Tibial nerve (tissue), 4 donors: ENCODE results near the gene KDELR3. TPM values are rescaled to one million over a fixed set of nuclear protein-coding genes. Genes with fewer than 3 reads are reported as not detected.

ENCODE experiments used
- DNase-seq, 2 donors: peaks; one replicate each; pipeline ENCODE4 v3.0.0-alpha.2; 2019; ENCODE audit warnings: low spot score in 2 of 2
- H3K27ac ChIP-seq, 4 donors: fragments of 200-600 bp; sonication (generic) in 3 of 4; one replicate each; pipeline ENCODE4 v1.5.1; 2017 to 2019; ENCODE audit warnings: mild to moderate bottlenecking in 1 of 4
- H3K27me3 ChIP-seq, 2 donors: fragments of 200-600 bp; sonication (generic) in 1 of 2; one replicate each; pipeline versions ENCODE4 v1.5.1 to v1.6.0; 2017 to 2019
- H3K36me3 ChIP-seq, 3 donors: fragments of 200-600 bp; sonication (generic); one replicate each; pipeline ENCODE4 v1.5.1; 2018 to 2019
- H3K4me1 ChIP-seq, 4 donors: fragments of 200-600 bp; sonication (generic) in 3 of 4; one replicate each; pipeline ENCODE4 v1.5.1; 2017 to 2019
- H3K4me3 ChIP-seq, 4 donors: fragments of 200-600 bp; sonication (generic) in 3 of 4; one replicate each; pipeline ENCODE4 v1.5.1; 2017 to 2019; ENCODE audit warnings: mild to moderate bottlenecking in 1 of 4, moderate library complexity in 1 of 4
- H3K9me3 ChIP-seq, 4 donors: fragments of 200-600 bp; sonication (generic) in 3 of 4; one replicate each; pipeline ENCODE4 v1.5.1; 2017 to 2019
- CTCF ChIP-seq, 5 experiments: fragments of 200-600 bp in 3 of 5; fragments of 450-650 bp in 2 of 5; sonication (generic) in 3 of 5; IDR thresholded peaks; one replicate each; pipeline ENCODE4 v1.5.1; 2016 to 2019; ENCODE audit warnings: antibody characterized with exemption in 5 of 5, mild to moderate bottlenecking in 3 of 5, moderate library complexity in 2 of 5
- EP300 ChIP-seq, 2 donors: sonication (generic); formaldehyde crosslinking; IDR thresholded peaks; one replicate each; pipeline ENCODE4 v1.6.1; 2017; ENCODE audit warnings: antibody characterized with exemption in 2 of 2, mild to moderate bottlenecking in 1 of 2
- POLR2A ChIP-seq, 2 donors: fragments of 450-650 bp; IDR thresholded peaks; one replicate each; pipeline ENCODE4 v1.6.1; 2017; ENCODE audit warnings: antibody characterized with exemption in 2 of 2, mild to moderate bottlenecking in 2 of 2, moderate library complexity in 2 of 2
- WGBS, 2 donors: methylation state at CpG; one replicate each; pipeline ENCODE4 v1.1.5; 2018; 5-methylcytosine and 5-hydroxymethylcytosine counted together
- total RNA-seq, 4 donors: library from RNA; depleted of rRNA; stranded (reverse); fragments of >200 nt; gene quantifications; one replicate each; pipeline ENCODE4 v1.1.0, GENCODE V29; 2016

KDELR3 gene
- total RNA-seq, 4 donors from 2014 or later, result 6.1 to 18.0 (median 10.6) TPM

GRCh38 chr22:38505541-38506117, 37.7 kb downstream of the KDELR3 start:
- Histone ChIP-seq H3K4me1 (peaks cover 0 to 67% (median 38%) of the 10 kb centered on the region in 4 donors), H3K27me3 (no peaks in the 10 kb centered on the region), H3K9me3 (no peaks in the 10 kb centered on the region), H3K36me3 (peaks cover 0 to 10% (median 0%) of the 10 kb centered on the region in 3 donors), H3K4me3 (peak overlapping the region; percentile 78 to 96 (median 88)), H3K27ac (peak overlapping the region; percentile 99 to 100 (median 100))
- peak; percentile 65 to 69 for DNase-seq
- TF ChIP-seq POLR2A (IDR thresholded peaks at IDR 0.05) (peak; percentile 42 to 45), EP300 (IDR thresholded peaks at IDR 0.05) (no peak), CTCF (IDR thresholded peaks at IDR 0.05) (no peak)
- whole genome bisulfite sequencing, 2 donors, result 0% methylated on average over 13 to 33 of the region's 69 CpGs

DNA sequence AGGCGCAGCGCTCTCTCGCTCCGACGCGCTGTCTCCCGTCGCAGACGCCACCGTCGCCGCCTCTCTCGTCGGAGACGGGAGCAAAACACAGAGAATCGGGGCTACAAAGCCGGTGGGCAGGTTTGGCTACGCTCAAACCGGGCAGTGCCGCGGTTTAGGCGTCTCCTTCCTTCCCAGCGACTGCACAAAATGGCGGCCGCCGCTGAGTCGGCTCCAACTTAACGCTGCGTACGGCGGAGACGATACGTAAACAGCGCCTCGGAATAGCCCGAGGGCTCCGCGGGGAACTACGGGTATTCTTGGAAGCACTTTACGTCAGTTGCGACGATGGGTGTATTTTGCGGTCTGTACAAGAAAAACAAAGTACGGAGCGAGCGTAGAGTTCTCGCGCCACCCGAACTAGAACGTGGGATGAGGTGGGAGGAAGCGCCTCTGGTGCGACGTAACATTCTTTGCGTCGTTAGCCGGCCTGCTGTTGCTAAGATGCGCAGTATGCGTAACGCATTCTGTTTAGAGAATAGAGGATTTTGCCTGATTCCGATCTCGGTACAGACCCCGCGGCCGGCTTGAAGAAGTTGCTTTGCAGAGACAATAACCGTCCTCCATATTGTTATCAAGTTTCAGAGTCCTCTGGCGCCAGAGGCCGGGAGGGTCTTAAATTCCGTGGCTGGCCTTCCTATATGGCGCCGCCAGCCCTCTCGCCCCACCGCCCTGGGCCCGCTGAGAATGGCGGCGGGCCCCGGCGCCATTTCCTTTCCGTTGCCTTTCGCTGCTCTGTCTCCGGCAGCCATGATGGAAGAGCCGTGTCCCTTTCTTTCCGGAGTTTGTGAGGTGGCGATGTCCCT, 38.4 kb downstream of the KDELR3 start, which contains the start of gene DDX17:
Gene DDX17 (minus strand): TSS at position 194 of the 845 bp plus-strand sequence.
- peaks cover 0 to 9% (median 0%) of the 10 kb centered on the region in 3 donors for H3K36me3 ChIP-seq
- peaks cover 0 to 62% (median 37%) of the 10 kb centered on the region in 4 donors for H3K4me1 ChIP-seq
- 0 to 1% methylated on average over 82 of the region's 83 CpGs for WGBS, 2 donors
- TF ChIP-seq POLR2A (IDR thresholded peaks at IDR 0.05), result peak; percentile 71 to 75
- TF ChIP-seq EP300 (IDR thresholded peaks at IDR 0.05), result peak; percentile 39 to 95
- TF ChIP-seq CTCF (IDR thresholded peaks at IDR 0.05), result peak in 4 of 5 experiments; percentile 10 to 62 (median 40)
- peak within 1 kb of the TSS; percentile 78 to 96 (median 88) for H3K4me3 ChIP-seq
- H3K9me3 ChIP-seq, result no peaks in the 10 kb centered on the region
- H3K27me3 ChIP-seq, result no peaks in the 10 kb centered on the region
- peak; percentile 88 to 96 for DNase-seq
- peak within 1 kb of the TSS; percentile 99 to 100 (median 100) for H3K27ac ChIP-seq

GRCh38 chr22:38510416-38510970, 42.6 kb downstream of the KDELR3 start:
- no peaks in the 10 kb centered on the region for H3K27me3 ChIP-seq
- peak overlapping the region in 2 of 4 donors; percentile 98 to 100 for H3K27ac ChIP-seq
- no peak overlapping the region for H3K4me3 ChIP-seq
- peaks cover 0 to 30% (median 9%) of the 10 kb centered on the region in 4 donors for H3K4me1 ChIP-seq
- no peaks in the 10 kb centered on the region for H3K9me3 ChIP-seq
- TF ChIP-seq EP300 (IDR thresholded peaks at IDR 0.05) (no peak), CTCF (IDR thresholded peaks at IDR 0.05) (no peak), POLR2A (IDR thresholded peaks at IDR 0.05) (no peak)
- WGBS, 2 donors, result 86 to 91% methylated on average over 5 of the region's 5 CpGs
- DNase-seq, result no peak
- no peaks in the 10 kb centered on the region for H3K36me3 ChIP-seq

GRCh38 chr22:38513063-38513462, 45.2 kb downstream of the KDELR3 start:
- 89 to 100% methylated on average over 1 of the region's 1 CpG for WGBS, 2 donors
- Histone ChIP-seq H3K27me3 (no peaks in the 10 kb centered on the region), H3K4me1 (peaks cover 0 to 16% (median 2%) of the 10 kb centered on the region in 4 donors), H3K4me3 (no peak overlapping the region), H3K27ac (no peak overlapping the region), H3K36me3 (no peaks in the 10 kb centered on the region), H3K9me3 (no peaks in the 10 kb centered on the region)
- TF ChIP-seq POLR2A (IDR thresholded peaks at IDR 0.05) (no peak), CTCF (IDR thresholded peaks at IDR 0.05) (no peak), EP300 (IDR thresholded peaks at IDR 0.05) (no peak)
- DNase-seq, result no peak
